Small intestine (tissue), 7 donors: ENCODE data around the gene PPME1. TPM values are rescaled to one million over a fixed set of nuclear protein-coding genes. Genes with fewer than 3 reads are reported as not detected.

Experiments used
- DNase-seq, 2 donors: peaks; one replicate each; pipeline versions ENCODE4 v3.0.0 to v3.0.0-alpha.2; 2013
- FAIRE-seq: peaks from 2 replicates; lab custom pipeline; 2012; peaks lifted over from hg19 to GRCh38; lab: Jason Lieb, UNC
- H3K27ac ChIP-seq, 3 donors: one replicate each; pipeline ENCODE4 v1.5.1; 2013; ENCODE audit warnings: low read length in 2 of 3, mild to moderate bottlenecking in 2 of 3, control low read depth in 1 of 3, inconsistent platforms in 1 of 3, low read depth in 1 of 3, moderate library complexity in 1 of 3
- H3K27me3 ChIP-seq, 3 donors: one replicate each; pipeline ENCODE4 v1.6.1; 2013; ENCODE audit warnings: low read length in 3 of 3, inconsistent platforms in 1 of 3; ENCODE audit not compliant: control insufficient read depth in 3 of 3, insufficient read depth in 3 of 3
- H3K36me3 ChIP-seq, 3 donors: one replicate each; pipeline ENCODE4 v1.6.1; 2013; ENCODE audit warnings: low read length in 3 of 3, inconsistent platforms in 1 of 3, low read depth in 1 of 3, mild to moderate bottlenecking in 1 of 3, moderate library complexity in 1 of 3; ENCODE audit not compliant: control insufficient read depth in 3 of 3, insufficient read depth in 2 of 3
- H3K4me1 ChIP-seq, 3 donors: one replicate each; pipeline ENCODE4 v1.6.1; 2013; ENCODE audit warnings: low read length in 2 of 3, inconsistent platforms in 1 of 3, low read depth in 1 of 3, mild to moderate bottlenecking in 1 of 3, moderate library complexity in 1 of 3; ENCODE audit not compliant: control insufficient read depth in 3 of 3, insufficient read depth in 2 of 3
- H3K4me3 ChIP-seq, 3 donors: one replicate each; pipeline ENCODE4 v1.5.1; 2013; ENCODE audit warnings: low read length in 3 of 3, control low read depth in 1 of 3, inconsistent platforms in 1 of 3, low read depth in 1 of 3, mild to moderate bottlenecking in 1 of 3, moderate library complexity in 1 of 3
- H3K9me3 ChIP-seq, 2 donors: one replicate each; pipeline ENCODE4 v1.6.1; 2013; ENCODE audit warnings: low read depth in 1 of 2, low read length in 1 of 2; ENCODE audit not compliant: control insufficient read depth in 2 of 2, insufficient read depth in 1 of 2
- WGBS, 3 donors: extraction: QIAGEN DNeasy Blood & Tissue Kit; methylation state at CpG; one replicate each; pipeline ENCODE4 v1.1.7; 2013; 5-methylcytosine and 5-hydroxymethylcytosine counted together
- polyA plus RNA-seq, 4 donors: library from polyadenylated mRNA; stranded (reverse) in 3 of 4; unstranded in 1 of 4; fragments of 200-250 nt in 3 of 4; fragments of 120-200 nt in 1 of 4; gene quantifications; one replicate each; pipeline versions ENCODE4 v1.2.1 to v1.2.3, GENCODE V29; 2013
- donor health status: healthy with polysubstance abuse.
- donor health status: control.
- donor health status: control.
- donor health status: Bipolar disorder and iron deficiency.
- donor health status: healthy.

Gene PPME1
- polyA plus RNA-seq, 4 donors: 14.3 to 23.1 (median 19.6) TPM

- Histone ChIP-seq H3K36me3 (peaks cover 0 to 2% (median 0%) of the 10 kb centered on the region in 3 donors), H3K27ac (no peak overlapping the region), H3K27me3 (no peaks in the 10 kb centered on the region), H3K4me3 (no peak overlapping the region), H3K9me3 (no peaks in the 10 kb centered on the region), H3K4me1 (no peaks in the 10 kb centered on the region)
- 97 to 99% (median 98%) methylated on average over 4 of the region's 4 CpGs for WGBS, 3 donors
- DNase-seq: no peak
- FAIRE-seq: no peak
Observed at GRCh38 chr11:74144592-74144991, 26.5 kb upstream of the PPME1 start.

GRCh38 chr11:74147199-74147929, 23.7 kb upstream of the PPME1 start:
- H3K4me3 ChIP-seq: no peak overlapping the region
- H3K9me3 ChIP-seq: no peaks in the 10 kb centered on the region
- FAIRE-seq: no peak
- H3K36me3 ChIP-seq: peaks cover 0 to 6% (median 0%) of the 10 kb centered on the region in 3 donors
- H3K27me3 ChIP-seq: no peaks in the 10 kb centered on the region
- 94 to 96% (median 95%) methylated on average over 5 of the region's 5 CpGs for WGBS, 3 donors
- no peak overlapping the region for H3K27ac ChIP-seq
- no peaks in the 10 kb centered on the region for H3K4me1 ChIP-seq
- no peak for DNase-seq

- FAIRE-seq: no peak
- no peak overlapping the region for H3K4me3 ChIP-seq
Observed at GRCh38 chr11:74153224-74153623, 17.9 kb upstream of the PPME1 start.

GRCh38 chr11:74154620-74155281, 16.3 kb upstream of the PPME1 start:
- Histone ChIP-seq H3K27me3 (no peaks in the 10 kb centered on the region), H3K36me3 (peaks cover 0 to 10% (median 0%) of the 10 kb centered on the region in 3 donors), H3K4me1 (no peaks in the 10 kb centered on the region), H3K27ac (no peak overlapping the region), H3K9me3 (no peaks in the 10 kb centered on the region), H3K4me3 (no peak overlapping the region)
- DNase-seq (no peak), FAIRE-seq (no peak)
- 91 to 94% (median 92%) methylated on average over 1 of the region's 1 CpG for WGBS, 3 donors

More at GRCh38 chr11:74153224-74153623, 17.9 kb upstream of the PPME1 start:
- H3K36me3 ChIP-seq: peaks cover 0 to 7% (median 0%) of the 10 kb centered on the region in 3 donors
- no peak overlapping the region for H3K27ac ChIP-seq
- H3K4me1 ChIP-seq: no peaks in the 10 kb centered on the region
- DNase-seq: no peak
- no peaks in the 10 kb centered on the region for H3K9me3 ChIP-seq
- H3K27me3 ChIP-seq: no peaks in the 10 kb centered on the region

GRCh38 chr11:74157169-74157568, 13.9 kb upstream of the PPME1 start:
- DNase-seq: no peak
- no peaks in the 10 kb centered on the region for H3K9me3 ChIP-seq
- no peaks in the 10 kb centered on the region for H3K4me1 ChIP-seq
- no peaks in the 10 kb centered on the region for H3K27me3 ChIP-seq
- H3K4me3 ChIP-seq: no peak overlapping the region
- FAIRE-seq: no peak
- H3K27ac ChIP-seq: no peak overlapping the region
- 86 to 91% (median 88%) methylated on average over 1 of the region's 1 CpG for WGBS, 3 donors
- H3K36me3 ChIP-seq: peaks cover 0 to 9% (median 2%) of the 10 kb centered on the region in 3 donors

GRCh38 chr11:74159642-74160041, 11.4 kb upstream of the PPME1 start:
- DNase-seq (no peak), FAIRE-seq (no peak)
- no peaks in the 10 kb centered on the region for H3K27me3 ChIP-seq
- no peaks in the 10 kb centered on the region for H3K4me1 ChIP-seq
- no peak overlapping the region for H3K27ac ChIP-seq
- no peak overlapping the region for H3K4me3 ChIP-seq
- no peaks in the 10 kb centered on the region for H3K9me3 ChIP-seq
- peaks cover 2 to 11% (median 2%) of the 10 kb centered on the region in 3 donors for H3K36me3 ChIP-seq

GRCh38 chr11:74162681-74163467, 8.2 kb upstream of the PPME1 start:
- H3K4me1 ChIP-seq: no peaks in the 10 kb centered on the region

GRCh38 chr11:74168838-74169237, 2.3 kb upstream of the PPME1 start:
- no peaks in the 10 kb centered on the region for H3K9me3 ChIP-seq
- H3K36me3 ChIP-seq: peaks cover 0 to 12% (median 3%) of the 10 kb centered on the region in 3 donors
- H3K4me3 ChIP-seq: no peak overlapping the region
- H3K27me3 ChIP-seq: no peaks in the 10 kb centered on the region
- DNase-seq (no peak), FAIRE-seq (no peak)
- WGBS, 3 donors: 42 to 61% (median 54%) methylated on average over 3 of the region's 3 CpGs
- no peak overlapping the region for H3K27ac ChIP-seq
- peaks cover 7 to 20% (median 12%) of the 10 kb centered on the region in 3 donors for H3K4me1 ChIP-seq

More at GRCh38 chr11:74162681-74163467, 8.2 kb upstream of the PPME1 start:
- DNase-seq (no peak), FAIRE-seq (no peak)
- WGBS, 3 donors: 88 to 91% (median 89%) methylated on average over 2 of the region's 2 CpGs
- Histone ChIP-seq H3K27me3 (no peaks in the 10 kb centered on the region), H3K27ac (no peak overlapping the region), H3K4me3 (no peak overlapping the region), H3K9me3 (no peaks in the 10 kb centered on the region), H3K36me3 (peaks cover 2 to 17% (median 5%) of the 10 kb centered on the region in 3 donors)
